Measurements from ENCODE around the gene UBQLN4.
A peak's percentile ranks its signal among the peaks of the same experiment; 100 is the strongest.
"Not testable (repeated sequence)": the region's sequence is repeated elsewhere in the genome, so short reads cannot be mapped to it uniquely, and the experiment has no call there.

Gene UBQLN4

DNA sequence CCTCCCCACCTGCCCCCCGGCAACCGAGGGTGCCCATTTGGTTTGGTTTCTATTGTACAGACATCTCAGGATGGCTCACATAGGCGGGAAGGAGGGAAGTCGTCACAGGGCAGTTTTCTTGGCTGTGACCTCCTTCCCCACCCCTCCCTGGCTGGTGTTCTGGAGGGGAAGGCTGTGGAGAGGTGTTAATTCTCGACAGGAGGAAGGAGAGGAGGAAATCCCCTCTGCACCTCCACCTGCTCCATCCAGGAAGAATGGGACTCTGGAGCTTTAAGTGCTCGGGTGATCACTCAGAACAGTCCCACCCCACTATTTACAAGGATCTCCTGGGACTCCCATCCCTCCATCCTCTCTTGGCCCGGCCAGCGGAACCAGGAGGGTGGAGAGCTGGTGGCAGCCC, 21.1 kb upstream of the UBQLN4 start:
- no peak for DNase-seq (ENCODE audit: low read depth, low spot score)
- H3K36me3 ChIP-seq (ENCODE audit: insufficient read depth, insufficient read length, low read length), result peaks cover 59% of the 10 kb centered on the region
- H3K9ac ChIP-seq (ENCODE audit: insufficient read length, low read depth), result peak overlapping the region; percentile 59
- H3K27me3 ChIP-seq (ENCODE audit: insufficient read depth, insufficient read length), result no peaks in the 10 kb centered on the region
- peaks cover 54% of the 10 kb centered on the region for H3K4me1 ChIP-seq (ENCODE audit: insufficient read depth, insufficient read length)
- H3K9me3 ChIP-seq (ENCODE audit: insufficient read depth, low read length), result no peaks in the 10 kb centered on the region
- H3K4me3 ChIP-seq (ENCODE audit: insufficient read length, low read depth), result no peak overlapping the region
- TF ChIP-seq YY1 (IDR thresholded peaks at IDR 0.05; ENCODE audit: insufficient read depth, insufficient read length) (no peak), ZNF274 (IDR thresholded peaks at IDR 0.05; ENCODE audit: low read depth, low read length) (no peak)

DNA sequence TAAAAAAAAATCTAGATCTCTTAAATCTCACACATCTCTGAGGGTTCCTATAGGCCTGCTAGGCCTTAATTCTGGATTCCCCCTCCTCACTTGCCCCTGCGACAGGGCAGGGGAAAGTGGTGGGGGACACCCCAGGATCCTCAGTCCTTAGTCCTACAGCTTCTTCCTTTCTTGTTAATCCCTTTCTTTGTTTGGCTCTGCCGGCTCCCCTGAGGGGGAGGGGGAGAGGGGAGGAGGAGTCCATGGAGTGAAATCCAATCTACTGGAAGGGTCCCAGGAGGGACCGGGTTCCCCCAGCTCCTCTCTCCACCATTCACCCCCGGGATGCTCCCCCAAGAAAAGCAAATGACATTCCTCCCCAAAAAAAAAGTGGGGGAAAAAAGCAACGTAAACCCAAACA, 20.1 kb upstream of the UBQLN4 start:
- DNase-seq (ENCODE audit: low read depth, low spot score), result peak; percentile 93
- H3K9ac ChIP-seq (ENCODE audit: insufficient read length, low read depth), result no peak overlapping the region
- no peaks in the 10 kb centered on the region for H3K9me3 ChIP-seq (ENCODE audit: insufficient read depth, low read length)
- H3K36me3 ChIP-seq (ENCODE audit: insufficient read depth, insufficient read length, low read length), result peaks cover 53% of the 10 kb centered on the region
- TF ChIP-seq ZNF274 (IDR thresholded peaks at IDR 0.05; ENCODE audit: low read depth, low read length) (no peak), YY1 (IDR thresholded peaks at IDR 0.05; ENCODE audit: insufficient read depth, insufficient read length) (no peak), SUZ12 (IDR thresholded peaks at IDR 0.05; ENCODE audit: extremely low read depth, insufficient read depth, insufficient read length) (no peak)
- H3K27me3 ChIP-seq (ENCODE audit: insufficient read depth, insufficient read length), result no peaks in the 10 kb centered on the region
- peaks cover 51% of the 10 kb centered on the region for H3K4me1 ChIP-seq (ENCODE audit: insufficient read depth, insufficient read length)
- no peak overlapping the region for H3K4me3 ChIP-seq (ENCODE audit: insufficient read length, low read depth)

DNA sequence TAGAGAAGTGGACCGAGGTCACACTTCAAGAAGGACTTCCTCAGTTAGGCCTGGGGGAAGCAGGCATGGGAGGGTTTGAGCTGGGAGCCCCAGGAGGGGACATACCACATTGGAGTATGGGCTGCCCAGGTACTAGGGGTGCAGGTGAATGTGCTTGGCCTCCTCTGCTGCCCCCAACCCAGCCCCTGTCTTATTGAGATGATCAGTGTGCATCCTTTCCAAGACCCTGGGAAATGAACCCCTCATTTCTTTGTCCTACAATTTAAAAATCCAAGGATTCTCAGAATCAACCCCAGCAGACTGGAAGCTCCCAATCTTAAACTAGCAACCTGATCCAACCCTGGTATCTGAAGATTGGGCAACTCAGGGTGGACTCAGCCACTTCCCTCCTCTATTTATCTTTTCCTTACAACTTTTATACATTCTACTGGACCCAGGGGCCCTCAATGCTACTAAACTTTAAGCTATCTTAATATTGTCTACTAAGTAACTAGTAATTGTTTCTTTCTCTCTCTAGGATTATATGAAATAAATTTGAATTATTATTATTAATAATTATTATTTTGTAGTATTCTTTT, 19.6 kb upstream of the UBQLN4 start:
- TF ChIP-seq YY1 (IDR thresholded peaks at IDR 0.05; ENCODE audit: insufficient read depth, insufficient read length) (no peak), SUZ12 (IDR thresholded peaks at IDR 0.05; ENCODE audit: extremely low read depth, insufficient read depth, insufficient read length) (no peak), ZNF274 (IDR thresholded peaks at IDR 0.05; ENCODE audit: low read depth, low read length) (no peak)
- peaks cover 49% of the 10 kb centered on the region for H3K4me1 ChIP-seq (ENCODE audit: insufficient read depth, insufficient read length)
- H3K9ac ChIP-seq (ENCODE audit: insufficient read length, low read depth), result no peak overlapping the region
- no peaks in the 10 kb centered on the region for H3K27me3 ChIP-seq (ENCODE audit: insufficient read depth, insufficient read length)
- peaks cover 47% of the 10 kb centered on the region for H3K36me3 ChIP-seq (ENCODE audit: insufficient read depth, insufficient read length, low read length)
- no peak overlapping the region for H3K4me3 ChIP-seq (ENCODE audit: insufficient read length, low read depth)
- H3K9me3 ChIP-seq (ENCODE audit: insufficient read depth, low read length), result no peaks in the 10 kb centered on the region
- DNase-seq (ENCODE audit: low read depth, low spot score), result no peak

DNA sequence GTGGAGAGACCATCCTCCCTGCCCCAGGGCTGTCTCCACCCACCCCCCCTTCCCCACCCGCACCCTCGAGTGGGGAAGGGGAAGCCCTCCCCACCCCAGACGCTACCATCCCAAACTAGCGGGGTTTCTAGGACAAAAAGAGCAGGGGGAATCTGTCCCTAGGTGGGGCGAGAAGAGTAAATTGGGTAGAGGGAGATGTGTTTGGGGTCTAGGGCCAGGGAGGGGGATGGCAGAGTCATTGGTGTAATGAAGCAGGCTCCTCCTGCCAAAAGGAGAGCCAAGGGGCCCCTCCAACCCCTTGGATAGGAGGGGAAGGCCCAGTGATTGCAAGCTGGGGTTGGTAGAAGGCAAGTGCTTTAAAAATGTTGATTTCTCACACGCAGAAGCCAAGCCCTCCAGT, 18.7 kb upstream of the UBQLN4 start:
- Histone ChIP-seq H3K36me3 (ENCODE audit: insufficient read depth, insufficient read length, low read length) (peaks cover 38% of the 10 kb centered on the region), H3K4me1 (ENCODE audit: insufficient read depth, insufficient read length) (peaks cover 47% of the 10 kb centered on the region), H3K9ac (ENCODE audit: insufficient read length, low read depth) (no peak overlapping the region), H3K27me3 (ENCODE audit: insufficient read depth, insufficient read length) (no peaks in the 10 kb centered on the region), H3K4me3 (ENCODE audit: insufficient read length, low read depth) (no peak overlapping the region), H3K9me3 (ENCODE audit: insufficient read depth, low read length) (no peaks in the 10 kb centered on the region)
- no peak for DNase-seq (ENCODE audit: low read depth, low spot score)
- TF ChIP-seq ZNF274 (IDR thresholded peaks at IDR 0.05; ENCODE audit: low read depth, low read length) (no peak), YY1 (IDR thresholded peaks at IDR 0.05; ENCODE audit: insufficient read depth, insufficient read length) (no peak), SUZ12 (IDR thresholded peaks at IDR 0.05; ENCODE audit: extremely low read depth, insufficient read depth, insufficient read length) (no peak)

DNA sequence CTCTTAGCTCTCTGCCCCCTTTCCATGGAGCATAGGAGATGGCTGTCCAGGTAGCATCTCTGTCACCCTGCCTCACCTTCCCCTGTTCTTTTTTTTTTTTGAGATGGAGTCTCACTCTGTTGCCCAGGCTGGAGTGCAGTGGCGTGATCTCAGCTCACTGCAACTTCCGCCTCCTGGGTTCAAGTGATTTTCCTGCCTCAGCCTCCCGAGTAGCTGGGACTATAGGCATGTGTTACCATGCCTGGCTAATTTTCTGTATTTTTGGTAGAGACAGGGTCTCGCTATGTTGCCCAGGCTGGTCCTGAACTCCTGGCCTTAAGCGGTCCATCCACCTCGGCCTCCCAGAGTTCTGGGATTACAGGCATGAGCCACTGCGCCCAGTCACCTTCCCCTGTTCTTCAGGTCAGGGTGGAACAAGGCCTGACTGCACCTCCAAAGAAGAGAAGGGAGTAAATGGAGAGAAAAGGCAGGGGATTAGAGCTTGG, 17.8 kb upstream of the UBQLN4 start:
- H3K9ac ChIP-seq (ENCODE audit: insufficient read length, low read depth); H3K4me3 ChIP-seq (ENCODE audit: insufficient read length, low read depth); DNase-seq (ENCODE audit: low read depth, low spot score); H3K9me3 ChIP-seq (ENCODE audit: insufficient read depth, low read length); H3K27me3 ChIP-seq (ENCODE audit: insufficient read depth, insufficient read length): not testable (repeated sequence)
- Histone ChIP-seq H3K36me3 (ENCODE audit: insufficient read depth, insufficient read length, low read length) (peaks cover 29% of the 10 kb centered on the region), H3K4me1 (ENCODE audit: insufficient read depth, insufficient read length) (peaks cover 39% of the 10 kb centered on the region)

DNA sequence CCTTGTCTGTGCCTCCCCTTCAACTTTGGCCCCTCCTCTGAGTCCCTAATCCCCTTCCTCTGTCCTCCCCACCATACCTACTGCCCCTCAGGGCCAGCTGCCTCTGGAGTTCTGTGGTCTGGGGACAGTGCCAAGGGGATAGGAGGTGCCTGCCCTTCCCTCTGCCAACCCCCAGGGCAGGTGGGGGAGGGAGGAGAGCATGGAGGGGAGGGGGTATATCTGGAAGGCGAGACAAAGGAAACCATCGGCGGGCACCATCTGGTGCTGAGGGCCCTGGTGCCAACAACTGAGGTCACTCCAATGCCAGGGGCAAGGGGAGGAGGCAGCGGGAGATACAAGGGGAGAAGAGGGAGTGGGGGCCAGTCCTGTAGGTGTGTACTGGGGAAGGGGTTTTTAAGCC, 16.9 kb upstream of the UBQLN4 start:
- TF ChIP-seq SUZ12 (IDR thresholded peaks at IDR 0.05; ENCODE audit: extremely low read depth, insufficient read depth, insufficient read length) (no peak), ZNF274 (IDR thresholded peaks at IDR 0.05; ENCODE audit: low read depth, low read length) (no peak), YY1 (IDR thresholded peaks at IDR 0.05; ENCODE audit: insufficient read depth, insufficient read length) (no peak)
- Histone ChIP-seq H3K9ac (ENCODE audit: insufficient read length, low read depth) (no peak overlapping the region), H3K4me3 (ENCODE audit: insufficient read length, low read depth) (no peak overlapping the region), H3K27me3 (ENCODE audit: insufficient read depth, insufficient read length) (no peaks in the 10 kb centered on the region), H3K36me3 (ENCODE audit: insufficient read depth, insufficient read length, low read length) (peaks cover 21% of the 10 kb centered on the region), H3K9me3 (ENCODE audit: insufficient read depth, low read length) (no peaks in the 10 kb centered on the region), H3K4me1 (ENCODE audit: insufficient read depth, insufficient read length) (peaks cover 37% of the 10 kb centered on the region)
- DNase-seq (ENCODE audit: low read depth, low spot score), result no peak

DNA sequence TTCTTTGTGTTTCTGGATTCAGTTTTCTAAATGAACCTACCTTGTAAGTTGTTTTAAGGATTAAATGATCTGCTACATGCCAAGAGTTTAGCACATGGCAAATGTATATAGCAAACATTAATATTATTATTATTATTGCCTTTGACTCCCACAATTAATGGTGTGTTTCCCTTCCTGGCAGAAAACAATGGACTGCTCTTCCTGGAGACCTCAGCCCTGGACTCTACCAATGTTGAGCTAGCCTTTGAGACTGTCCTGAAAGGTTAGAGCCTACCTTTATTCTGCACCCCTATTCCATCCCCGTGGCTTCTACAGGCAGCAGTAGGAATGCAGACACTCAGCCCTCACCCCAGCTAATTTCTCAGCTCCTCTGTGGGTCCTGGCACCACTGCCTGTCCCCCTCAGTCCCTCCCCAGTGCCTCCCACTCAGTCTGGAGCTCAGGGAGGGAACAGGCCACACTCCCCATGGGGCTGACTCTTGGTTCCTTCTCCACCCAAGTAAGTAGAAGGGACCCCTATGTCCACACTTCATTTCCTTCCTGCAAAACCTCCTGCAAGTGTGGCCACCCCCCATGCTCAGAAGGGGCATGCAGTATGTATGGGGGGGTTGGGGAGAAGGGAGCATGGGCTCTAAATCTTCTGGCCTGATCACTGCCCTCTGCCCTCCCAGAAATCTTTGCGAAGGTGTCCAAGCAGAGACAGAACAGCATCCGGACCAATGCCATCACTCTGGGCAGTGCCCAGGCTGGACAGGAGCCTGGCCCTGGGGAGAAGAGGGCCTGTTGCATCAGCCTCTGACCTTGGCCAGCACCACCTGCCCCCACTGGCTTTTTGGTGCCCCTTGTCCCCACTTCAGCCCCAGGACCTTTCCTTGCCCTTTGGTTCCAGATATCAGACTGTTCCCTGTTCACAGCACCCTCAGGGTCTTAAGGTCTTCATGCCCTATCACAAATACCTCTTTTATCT, 16.2 kb upstream of the UBQLN4 start:
- TF ChIP-seq ZNF274 (IDR thresholded peaks at IDR 0.05; ENCODE audit: low read depth, low read length), result no peak
- TF ChIP-seq SUZ12 (IDR thresholded peaks at IDR 0.05; ENCODE audit: extremely low read depth, insufficient read depth, insufficient read length), result no peak
- no peak for TF ChIP-seq YY1 (IDR thresholded peaks at IDR 0.05; ENCODE audit: insufficient read depth, insufficient read length)

More for the DNA sequence above, 16.2 kb upstream of the UBQLN4 start:
- no peak overlapping the region for H3K4me3 ChIP-seq (ENCODE audit: insufficient read length, low read depth)
- peak overlapping the region; percentile 1 for H3K9ac ChIP-seq (ENCODE audit: insufficient read length, low read depth)
- no peak for DNase-seq (ENCODE audit: low read depth, low spot score)
- H3K4me1 ChIP-seq (ENCODE audit: insufficient read depth, insufficient read length), result peaks cover 35% of the 10 kb centered on the region
- no peaks in the 10 kb centered on the region for H3K27me3 ChIP-seq (ENCODE audit: insufficient read depth, insufficient read length)
- H3K9me3 ChIP-seq (ENCODE audit: insufficient read depth, low read length), result no peaks in the 10 kb centered on the region
- H3K36me3 ChIP-seq (ENCODE audit: insufficient read depth, insufficient read length, low read length), result peaks cover 13% of the 10 kb centered on the region

Data from NT2/D1 (cell line).